Omental fat pad (tissue), 4 donors: ENCODE measurements around the gene TRIM5. TPM values are rescaled to one million over a fixed set of nuclear protein-coding genes. Genes with fewer than 3 reads are reported as not detected.
"Not testable (repeated sequence)": the region's sequence is repeated elsewhere in the genome, so short reads cannot be mapped to it uniquely, and the experiment has no call there.

ENCODE experiments used
- ATAC-seq: fragments of 150-250 bp; one replicate; pipeline ENCODE4 v1.9.1; 2016; ENCODE audit warnings: mild to moderate bottlenecking, moderate library complexity; ENCODE audit not compliant: low FRiP score
- DNase-seq: peaks from one replicate; pipeline ENCODE4 v3.0.0-alpha.2; 2019; ENCODE audit warnings: low spot score
- CTCF ChIP-seq, 3 donors: fragments of 450-650 bp; IDR thresholded peaks; one replicate each; pipeline ENCODE4 v1.5.1; 2016 to 2017; ENCODE audit warnings: antibody characterized with exemption in 3 of 3, mild to moderate bottlenecking in 3 of 3, moderate library complexity in 2 of 3
- total RNA-seq, 4 donors: library from RNA; depleted of rRNA; stranded (reverse); fragments of >200 nt; gene quantifications; one replicate each; pipeline ENCODE4 v1.1.0, GENCODE V29; 2016

The TRIM5 gene
- total RNA-seq, 4 donors from 2014 or later = 18.0 to 24.4 (median 21.1) TPM

DNA sequence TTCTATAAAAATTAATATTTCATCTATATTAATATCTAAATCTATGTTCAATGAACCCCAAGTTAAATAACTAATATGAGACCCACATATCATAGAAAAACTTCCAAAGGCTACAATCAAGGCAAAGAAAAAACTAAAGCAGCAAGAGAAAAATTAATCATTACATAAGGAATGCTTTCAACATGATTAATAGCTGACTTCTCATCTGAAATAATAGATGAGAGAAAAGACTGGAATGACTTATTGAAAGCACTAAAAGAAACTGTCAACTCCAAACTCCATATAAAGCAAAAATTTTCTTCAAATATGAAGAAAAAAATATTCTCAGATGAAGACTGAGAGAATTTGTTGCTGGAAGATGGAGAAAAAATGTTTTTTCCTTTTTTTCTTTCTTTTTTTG is 13.0 kb downstream of the TRIM5 start:
- no peak for DNase-seq
- no peak for TF ChIP-seq CTCF (IDR thresholded peaks at IDR 0.05)
- ATAC-seq = no peak

DNA sequence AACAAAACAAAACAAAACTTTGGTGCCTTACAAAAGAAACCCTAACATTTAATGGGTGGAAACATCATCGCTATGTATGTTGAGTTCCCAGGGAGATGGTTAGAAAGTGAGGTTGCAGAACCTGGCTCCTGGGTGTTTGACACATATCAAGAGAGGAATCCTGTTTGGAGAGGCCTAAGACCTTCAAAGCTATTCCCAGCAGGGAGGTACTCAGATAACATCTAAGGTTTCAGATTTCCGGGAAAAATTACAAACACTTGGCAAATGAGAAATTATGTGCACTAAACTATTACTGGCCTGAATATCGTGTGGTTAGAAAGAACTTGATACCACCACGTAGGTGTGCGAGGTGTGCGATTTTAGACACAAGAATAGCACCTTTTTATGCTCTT is 18.5 kb downstream of the TRIM5 start:
- no peak for DNase-seq
- no peak for ATAC-seq
- TF ChIP-seq CTCF (IDR thresholded peaks at IDR 0.05) = no peak

- TF ChIP-seq CTCF (IDR thresholded peaks at IDR 0.05) = no peak
- DNase-seq (no peak), ATAC-seq (no peak)
Observed at GRCh38 chr11:5665746-5666401, 19.0 kb downstream of the TRIM5 start.

GRCh38 chr11:5665051-5665570 is 19.8 kb downstream of the TRIM5 start:
- ATAC-seq = no peak
- TF ChIP-seq CTCF (IDR thresholded peaks at IDR 0.05) = no peak
- no peak for DNase-seq

DNA sequence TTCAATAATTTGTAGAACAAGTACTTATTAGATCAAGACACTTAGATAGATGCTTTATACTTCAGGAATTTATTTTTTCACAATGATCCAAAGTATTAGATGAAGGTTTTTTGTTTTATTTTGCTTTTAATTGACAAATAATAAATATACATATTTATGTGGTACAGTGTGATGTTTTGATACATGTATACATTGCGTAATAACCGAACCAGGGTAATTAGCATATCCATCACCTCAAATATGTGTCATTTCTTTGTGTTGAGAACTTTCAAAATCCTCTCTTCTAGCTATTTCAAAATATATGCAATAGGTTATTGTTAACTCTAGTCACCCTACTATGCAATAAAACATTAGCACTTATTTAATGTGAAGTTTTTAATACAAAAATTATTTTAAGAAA is 21.4 kb downstream of the TRIM5 start:
- no peak for TF ChIP-seq CTCF (IDR thresholded peaks at IDR 0.05)
- DNase-seq = no peak
- ATAC-seq = no peak

- no peak for ATAC-seq
- TF ChIP-seq CTCF (IDR thresholded peaks at IDR 0.05) = no peak
- no peak for DNase-seq
Observed at GRCh38 chr11:5658318-5658717, 26.6 kb downstream of the TRIM5 start.

DNA sequence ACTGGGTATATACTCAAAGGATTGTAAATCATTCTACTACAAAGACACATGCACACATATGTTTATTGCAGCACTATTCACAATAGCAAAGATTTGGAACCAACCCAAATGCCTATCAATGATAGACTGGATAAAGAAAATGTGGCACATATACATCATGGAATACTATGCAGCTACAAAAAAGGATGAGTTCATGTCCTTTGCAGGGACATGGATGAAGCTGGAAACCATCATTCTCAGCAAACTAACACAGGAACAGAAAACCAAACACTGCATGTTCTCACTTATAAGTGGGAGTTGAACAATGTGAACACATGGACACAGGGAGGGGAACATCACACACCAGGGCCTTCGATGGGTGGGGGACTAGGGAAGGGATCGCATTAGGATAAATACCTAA is 27.9 kb downstream of the TRIM5 start:
- ATAC-seq, DNase-seq: not testable (repeated sequence)
